Measurements from ENCODE around the gene MON2. TPM values are rescaled to one million over a fixed set of nuclear protein-coding genes. Genes with fewer than 3 reads are reported as not detected.

MON2 gene
- total and polyA plus RNA-seq, 2 of the 8 experiments (the other 6 are each of a cell fraction or from before 2014, with no cell fraction given), result 3.8 to 21.8 TPM

GRCh38 chr12:62649412-62650138, 182.9 kb downstream of the MON2 start:
- Histone ChIP-seq H3K14ac (ENCODE audit: insufficient read length) (no peak overlapping the region), H4K20me1 (replicated peaks in 1 of 2; ENCODE audit: control insufficient read depth in 1 of 2, insufficient read depth in 2 of 2, low read length in 2 of 2) (no peaks in the 10 kb centered on the region), H3K79me2 (ENCODE audit: control insufficient read depth in 1 of 2, insufficient read depth in 2 of 2, low read length in 2 of 2) (no peaks in the 10 kb centered on the region), H2AK5ac (ENCODE audit: low read depth, low read length) (no peak overlapping the region), H4K5ac (ENCODE audit: insufficient read length, low read depth, low read length) (no peak overlapping the region), H3K4ac (replicated peaks; ENCODE audit: insufficient read length, low read depth, low read length) (no peak overlapping the region), H3K27ac (ENCODE audit: low read depth, low read length) (no peak overlapping the region), H2BK12ac (ENCODE audit: low read depth, low read length) (no peak overlapping the region), H4K8ac (ENCODE audit: extremely low read depth, insufficient read depth, low read length) (no peak overlapping the region), H2BK15ac (ENCODE audit: low read length) (no peak overlapping the region), H2AFZ (ENCODE audit: low read length) (no peak overlapping the region), H3K79me1 (ENCODE audit: low read depth, low read length) (no peaks in the 10 kb centered on the region), H3K4me3 (ENCODE audit: extremely low read depth in 1 of 4, insufficient read depth in 2 of 4, low read depth in 3 of 4, low read length in 4 of 4) (no peak overlapping the region), H3K4me2 (ENCODE audit: insufficient read depth in 1 of 2, low read depth in 2 of 2, low read length in 2 of 2) (no peak overlapping the region), H3K9me3 (ENCODE audit: insufficient read depth in 2 of 2, low read depth in 1 of 2, low read length in 1 of 2) (no peaks in the 10 kb centered on the region), H3K23ac (ENCODE audit: insufficient read length) (no peak overlapping the region), H3K27me3 (replicated peaks in 1 of 4; ENCODE audit: control insufficient read depth in 3 of 4, extremely low read depth in 1 of 4, insufficient read depth in 3 of 4, low read length in 3 of 4) (peaks cover 2 to 12% (median 5%) of the 10 kb centered on the region in 4 experiments), H3K9ac (replicated peaks in 1 of 4; ENCODE audit: extremely low read depth in 1 of 4, low read depth in 3 of 4, low read length in 3 of 4) (no peak overlapping the region), H2BK20ac (ENCODE audit: low read length) (no peak overlapping the region), H2BK5ac (ENCODE audit: low read depth, low read length) (no peak overlapping the region), H3K56ac (replicated peaks; ENCODE audit: insufficient read length, low read depth, low read length) (no peak overlapping the region), H3K23me2 (ENCODE audit: low read depth, low read length) (no peaks in the 10 kb centered on the region), H3K18ac (ENCODE audit: extremely low read depth, low read length) (no peak overlapping the region), H4K91ac (replicated peaks; ENCODE audit: insufficient read length, low read length) (no peak overlapping the region), H3K36me3 (ENCODE audit: control insufficient read depth in 2 of 4, insufficient read depth in 4 of 4, low read length in 3 of 4) (no peaks in the 10 kb centered on the region), H3K4me1 (replicated peaks in 1 of 4; ENCODE audit: control insufficient read depth in 3 of 4, insufficient read depth in 4 of 4, low read length in 3 of 4) (peaks cover 5 to 17% (median 14%) of the 10 kb centered on the region in 4 experiments), H2BK120ac (replicated peaks; ENCODE audit: low read depth, low read length) (no peak overlapping the region)
- 81% methylated on average over 4 of the region's 4 CpGs; no CpG with 5 or more reads in 1 of the 2 experiments for WGBS, 2 experiments (ENCODE audit: extremely low coverage in 1 of 2, insufficient coverage in 1 of 2, insufficient read length in 1 of 2, insufficient replicate concordance in 2 of 2, low coverage in 1 of 2, low lambda C conversion rate in 2 of 2, missing lambda C conversion rate in 1 of 2)
- FAIRE-seq, result no peak
- DNase-seq (ENCODE audit: low read depth in 1 of 2, low spot score in 2 of 2), result no peak
- CTCF ChIA-PET (ENCODE audit: partially characterized antibody), result interaction anchor here (0.6 to 2.0 kb wide), 6 partner anchors 12 to 214 kb away, joined by 3 to 7 read pairs (median 3); no protein-coding TSS in a partner anchor
- POLR2A ChIA-PET (ENCODE audit: partially characterized antibody), result interaction anchor here (1.3 to 1.4 kb wide), 2 partner anchors 8 to 9 kb away, joined by 3 to 4 read pairs; no protein-coding TSS in a partner anchor
- no peak for TF ChIP-seq CTBP2 (IDR thresholded peaks at IDR 0.05; ENCODE audit: borderline replicate concordance, insufficient read depth, insufficient read length, low read length)
- TF ChIP-seq RAD21 (IDR thresholded peaks at IDR 0.05 in 1 of 2, conservative IDR thresholded peaks at IDR 0.05 in 1 of 2; ENCODE audit: low read depth in 2 of 2, low read length in 2 of 2), result no peak
- TF ChIP-seq KDM1A (IDR thresholded peaks at IDR 0.05; ENCODE audit: borderline replicate concordance, low read length), result no peak
- TF ChIP-seq TBP (IDR thresholded peaks at IDR 0.05; ENCODE audit: low read depth, low read length), result no peak
- TF ChIP-seq EZH2 (IDR thresholded peaks at IDR 0.05; ENCODE audit: low read depth, low read length, severe bottlenecking), result no peak
- TF ChIP-seq NANOG (IDR thresholded peaks at IDR 0.05; ENCODE audit: insufficient read depth, low read depth, low read length, poor library complexity, severe bottlenecking), result no peak
- no peak for TF ChIP-seq EP300 (IDR thresholded peaks at IDR 0.05; ENCODE audit: borderline replicate concordance in 1 of 2, low read depth in 2 of 2, low read length in 2 of 2)
- TF ChIP-seq YY1 (IDR thresholded peaks at IDR 0.05; ENCODE audit: low read depth, low read length), result no peak
- TF ChIP-seq NRF1 (IDR thresholded peaks at IDR 0.05; ENCODE audit: low read depth, low read length), result no peak
- no peak for TF ChIP-seq BCL11A (IDR thresholded peaks at IDR 0.05; ENCODE audit: low read depth in 2 of 2, low read length in 2 of 2)
- TF ChIP-seq ZNF274 (IDR thresholded peaks at IDR 0.05; ENCODE audit: borderline replicate concordance, extremely low read depth, low read length), result no peak
